IPS-18c (cell line): ENCODE data around the gene CDC23.
A peak's percentile ranks its signal among the peaks of the same experiment; 100 is the strongest.
"Not testable (repeated sequence)": the region's sequence is repeated elsewhere in the genome, so short reads cannot be mapped to it uniquely, and the experiment has no call there.

Experiments used
- H3K4me3 ChIP-seq: 2 replicates; pipeline ENCODE4 v1.7.0; 2013; ENCODE audit warnings: low read depth, mild to moderate bottlenecking, low read length, moderate library complexity; ENCODE audit not compliant: insufficient read depth
- H3K9me3 ChIP-seq: one replicate; pipeline ENCODE4 v1.6.1; 2013; ENCODE audit warnings: mild to moderate bottlenecking, low read length, moderate library complexity; ENCODE audit not compliant: control insufficient read depth, insufficient read depth

CDC23 gene

DNA sequence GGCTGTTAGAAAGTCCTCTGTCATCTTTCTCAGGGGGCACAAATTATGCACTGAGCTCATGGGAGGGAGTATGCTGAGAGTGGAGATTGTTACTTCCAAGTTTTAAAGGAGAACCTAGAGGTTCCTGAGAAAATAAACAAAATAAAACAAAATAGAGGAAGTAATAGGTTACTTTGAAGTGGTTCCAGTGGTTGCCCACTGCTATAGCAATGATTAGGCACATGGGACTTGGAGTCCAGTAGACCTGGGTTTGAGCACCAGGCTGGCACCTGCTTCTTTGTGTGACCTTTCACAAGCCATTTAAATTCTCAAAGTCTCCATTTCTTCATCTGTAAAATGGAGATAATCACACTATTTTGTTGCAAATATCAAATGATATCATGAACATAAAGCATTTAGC, 13.8 kb upstream of the CDC23 start:
- no peaks in the 10 kb centered on the region for H3K9me3 ChIP-seq
- no peak overlapping the region for H3K4me3 ChIP-seq

- Histone ChIP-seq H3K9me3 (no peaks in the 10 kb centered on the region), H3K4me3 (no peak overlapping the region)
Measured at GRCh38 chr5:138224712-138225111, 11.6 kb upstream of the CDC23 start.

GRCh38 chr5:138223532-138223931, 10.4 kb upstream of the CDC23 start:
- H3K4me3 ChIP-seq, result no peak overlapping the region

GRCh38 chr5:138216799-138217198, 3.7 kb upstream of the CDC23 start:
- Histone ChIP-seq H3K9me3 (no peaks in the 10 kb centered on the region), H3K4me3 (no peak overlapping the region)

More at GRCh38 chr5:138223532-138223931, 10.4 kb upstream of the CDC23 start:
- H3K9me3 ChIP-seq, result no peaks in the 10 kb centered on the region

DNA sequence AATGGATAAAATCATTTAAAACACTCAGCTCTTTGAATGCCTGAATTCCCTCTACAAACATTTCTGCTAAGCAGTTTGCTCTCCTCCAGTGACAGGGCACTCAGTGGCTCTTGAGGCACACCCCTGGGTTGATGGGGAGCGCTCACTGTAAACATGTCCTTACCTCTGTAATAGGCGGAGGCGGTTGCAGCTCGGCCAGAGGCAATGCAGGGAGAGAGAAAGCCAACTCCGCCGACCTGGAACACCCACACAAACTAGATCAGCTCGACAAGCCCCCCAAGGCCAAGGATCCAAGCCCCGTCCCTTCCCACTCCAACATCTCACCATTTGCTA, 329 bp downstream of the CDC23 start:
- H3K9me3 ChIP-seq, result no peaks in the 10 kb centered on the region
- H3K4me3 ChIP-seq, result peak overlapping the region; percentile 96

DNA sequence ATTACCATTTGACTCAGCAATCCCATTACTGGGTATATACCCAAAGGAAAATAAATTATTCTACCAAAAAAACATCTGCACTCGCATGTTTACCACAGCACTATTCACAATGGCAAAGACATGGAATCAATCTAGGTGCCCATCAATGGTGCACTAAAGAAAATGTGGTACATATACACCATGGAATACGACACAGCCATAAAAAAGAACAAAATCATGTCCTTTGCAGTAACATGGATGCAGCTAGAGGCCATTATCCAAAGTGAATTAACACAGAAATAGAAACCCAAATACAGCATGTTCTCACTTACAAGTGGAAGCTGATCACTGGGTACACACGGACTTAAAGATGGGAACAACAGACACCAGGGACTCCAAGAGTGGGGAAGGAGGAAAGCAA, 2.1 kb downstream of the CDC23 start:
- H3K4me3 ChIP-seq, result no peak overlapping the region
- no peaks in the 10 kb centered on the region for H3K9me3 ChIP-seq

DNA sequence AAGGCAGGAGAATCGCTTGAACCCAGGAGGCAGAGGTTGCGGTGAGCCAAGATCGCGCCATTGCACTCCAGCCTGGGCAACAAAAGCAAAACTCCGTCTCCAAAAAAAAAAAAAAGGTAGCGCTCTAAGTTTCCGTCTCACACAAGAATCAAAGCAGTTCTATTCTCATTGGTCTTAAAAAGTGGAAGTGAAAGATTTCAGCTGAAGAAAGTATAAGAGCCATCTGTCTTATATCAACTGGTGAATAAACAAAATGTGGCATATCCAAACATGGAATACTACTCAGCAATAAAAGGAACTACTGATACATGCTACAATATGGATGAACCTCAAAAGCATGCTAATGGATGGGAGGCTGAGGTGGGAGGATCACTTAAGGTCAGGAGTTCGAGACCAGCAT, 19.3 kb downstream of the CDC23 start:
- not testable (repeated sequence) for H3K4me3 ChIP-seq, H3K9me3 ChIP-seq

DNA sequence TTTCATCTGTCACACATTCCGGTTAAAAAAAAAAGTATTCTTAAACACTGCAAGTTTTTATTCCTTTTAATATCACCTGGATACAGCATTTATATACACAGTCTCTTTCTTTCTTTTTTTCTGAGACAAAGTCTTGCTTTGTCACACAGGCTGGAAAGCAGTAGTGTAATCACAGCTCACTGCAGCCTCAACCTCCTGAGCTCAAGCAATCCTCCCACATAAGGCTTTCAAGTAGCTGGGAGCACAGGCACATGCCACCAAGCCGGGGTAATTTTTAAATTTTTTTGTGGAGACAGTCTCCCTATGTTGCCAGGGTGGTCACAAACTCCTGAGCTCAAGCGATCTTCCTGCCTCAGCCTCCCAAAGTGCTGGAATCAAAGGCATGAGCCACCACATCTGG, 20.3 kb downstream of the CDC23 start:
- Histone ChIP-seq H3K4me3 (no peak overlapping the region), H3K9me3 (peaks cover 3% of the 10 kb centered on the region)

DNA sequence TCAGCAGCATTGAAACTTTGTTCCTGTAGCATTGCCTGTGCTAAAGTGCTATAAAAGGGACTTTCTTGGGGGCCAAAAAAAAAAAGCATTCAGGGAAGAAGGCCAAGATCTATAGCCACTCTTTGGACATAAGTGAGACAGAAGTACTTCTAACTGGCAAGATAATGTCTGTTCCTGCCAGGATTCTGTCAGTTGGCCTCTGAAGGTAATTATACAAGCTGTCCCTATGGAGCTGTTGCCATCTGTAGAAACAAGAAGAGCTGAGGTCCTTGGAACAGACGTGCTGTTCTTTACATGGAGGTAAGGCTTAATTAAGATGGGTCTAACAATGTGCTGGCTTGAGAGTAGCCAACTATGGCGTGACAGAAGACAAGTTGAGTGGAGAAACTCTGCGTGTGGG, 24.5 kb downstream of the CDC23 start:
- H3K4me3 ChIP-seq, result no peak overlapping the region
- no peaks in the 10 kb centered on the region for H3K9me3 ChIP-seq

GRCh38 chr5:138186002-138186447, 27.1 kb downstream of the CDC23 start:
- no peak overlapping the region for H3K4me3 ChIP-seq
- no peaks in the 10 kb centered on the region for H3K9me3 ChIP-seq

- no peaks in the 10 kb centered on the region for H3K9me3 ChIP-seq
- no peak overlapping the region for H3K4me3 ChIP-seq
Measured at GRCh38 chr5:138182808-138183207, 30.3 kb downstream of the CDC23 start.

DNA sequence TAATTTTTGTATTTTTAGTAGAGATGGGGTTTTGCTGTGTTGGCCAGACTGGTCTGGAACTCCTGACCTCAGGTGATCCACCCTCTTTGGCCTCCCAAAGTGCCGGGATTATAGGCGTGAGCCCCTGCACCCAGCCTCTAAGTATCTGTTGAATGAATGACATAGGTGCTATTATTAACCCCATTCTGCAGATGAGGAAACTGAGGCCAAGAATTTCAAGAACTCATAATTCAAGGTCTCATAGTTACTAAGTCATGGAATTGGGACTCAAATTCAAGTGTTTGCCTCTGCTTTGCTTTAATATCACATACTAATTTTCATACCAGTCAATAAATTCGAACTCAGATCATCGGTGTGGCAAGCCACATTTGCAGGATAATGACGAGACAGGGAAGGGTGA, 32.3 kb downstream of the CDC23 start:
- Histone ChIP-seq H3K4me3 (no peak overlapping the region), H3K9me3 (no peaks in the 10 kb centered on the region)

- Histone ChIP-seq H3K9me3 (no peaks in the 10 kb centered on the region), H3K4me3 (peak overlapping the region; percentile 88)
Measured at GRCh38 chr5:138180183-138180782, 32.8 kb downstream of the CDC23 start.

GRCh38 chr5:138179277-138179857, 33.8 kb downstream of the CDC23 start:
- peak overlapping the region; percentile 88 for H3K4me3 ChIP-seq
- no peaks in the 10 kb centered on the region for H3K9me3 ChIP-seq

- Histone ChIP-seq H3K4me3 (peak within 1 kb of the TSS; percentile 88), H3K9me3 (no peaks in the 10 kb centered on the region)
Measured at GRCh38 chr5:138178516-138179276, 34.4 kb downstream of the CDC23 start, which contains the start of the genes BRD8 and KIF20A. TSS of gene BRD8 (minus strand) at chr5:138178630. CDS start at chr5:138178614, 16 bp downstream. TSS of gene KIF20A (plus strand) at chr5:138179112. CDS start at chr5:138179681, 569 bp downstream.

GRCh38 chr5:138177941-138178515, 35.1 kb downstream of the CDC23 start:
- H3K9me3 ChIP-seq, result no peaks in the 10 kb centered on the region
- H3K4me3 ChIP-seq, result peak overlapping the region; percentile 88

DNA sequence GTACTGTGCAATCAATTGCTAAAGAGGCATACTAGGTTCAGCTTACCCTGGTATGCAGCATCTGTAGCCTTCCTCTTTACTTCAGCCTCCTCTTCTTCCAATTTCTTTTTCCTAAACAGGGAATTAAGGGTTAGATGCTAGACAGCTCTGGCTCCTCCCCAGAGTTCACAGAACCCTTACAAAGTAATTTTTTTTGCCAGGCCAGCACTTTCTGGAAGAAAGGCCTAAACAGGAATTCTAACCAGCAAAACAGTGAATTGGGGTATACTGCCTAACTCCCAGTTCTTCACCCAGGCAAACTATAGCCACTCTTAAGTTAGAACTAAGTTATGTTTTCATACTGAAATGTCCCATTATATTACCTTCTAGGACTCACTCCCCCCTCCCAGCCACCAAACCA, 42.8 kb downstream of the CDC23 start:
- Histone ChIP-seq H3K4me3 (no peak overlapping the region), H3K9me3 (no peaks in the 10 kb centered on the region)

DNA sequence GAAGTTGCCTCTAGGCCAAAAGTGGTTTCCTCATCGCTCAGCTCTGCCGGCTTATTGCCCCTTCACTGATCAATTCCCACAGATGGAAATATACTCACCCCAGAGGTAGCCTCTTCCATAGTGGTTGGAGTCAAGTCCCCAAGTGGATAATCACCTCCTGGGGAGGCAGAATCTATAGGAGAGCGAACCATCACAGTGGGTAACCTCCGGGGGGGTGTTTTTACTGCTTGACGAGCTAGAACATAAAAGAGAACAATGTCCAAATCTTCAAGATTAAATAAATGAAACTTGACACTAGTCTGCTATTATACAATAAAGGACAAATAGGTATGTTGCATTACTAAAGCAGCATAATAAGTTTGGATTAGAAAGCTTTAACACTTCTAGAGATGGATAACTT, 44.0 kb downstream of the CDC23 start:
- H3K9me3 ChIP-seq, result no peaks in the 10 kb centered on the region

More for the DNA sequence above, 44.0 kb downstream of the CDC23 start:
- H3K4me3 ChIP-seq, result no peak overlapping the region
